ENCODE results near the gene NPAT.
"Not testable (repeated sequence)": the region's sequence is repeated elsewhere in the genome, so short reads cannot be mapped to it uniquely, and the experiment has no call there.

NPAT gene

GRCh38 chr11:108144615-108145014 lies 77.8 kb downstream of the NPAT start:
- Histone ChIP-seq H3K27me3 (ENCODE audit: control insufficient read depth, insufficient read depth, low read length) (no peaks in the 10 kb centered on the region), H3K9ac (ENCODE audit: low read length) (no peak overlapping the region), H3K9me3 (ENCODE audit: control insufficient read depth, low read depth, low read length) (no peaks in the 10 kb centered on the region), H3K4me3 (ENCODE audit: low read length) (no peak overlapping the region), H3K36me3 (ENCODE audit: control insufficient read depth, low read depth, low read length) (peaks cover 64% of the 10 kb centered on the region), H3K4me1 (ENCODE audit: control insufficient read depth, low read depth, low read length) (no peaks in the 10 kb centered on the region), H3K27ac (ENCODE audit: low read length) (no peak overlapping the region)

- Histone ChIP-seq H3K27ac (ENCODE audit: low read length) (no peak overlapping the region), H3K4me1 (ENCODE audit: control insufficient read depth, low read depth, low read length) (no peaks in the 10 kb centered on the region), H3K4me3 (ENCODE audit: low read length) (no peak overlapping the region), H3K9me3 (ENCODE audit: control insufficient read depth, low read depth, low read length) (no peaks in the 10 kb centered on the region), H3K27me3 (ENCODE audit: control insufficient read depth, insufficient read depth, low read length) (no peaks in the 10 kb centered on the region), H3K9ac (ENCODE audit: low read length) (no peak overlapping the region), H3K36me3 (ENCODE audit: control insufficient read depth, low read depth, low read length) (peaks cover 48% of the 10 kb centered on the region)
These were observed 80.1 kb downstream of the NPAT start for GRCh38 chr11:108142304-108142703.

- no peak overlapping the region for H3K27ac ChIP-seq (ENCODE audit: low read length)
These were observed 85.2 kb downstream of the NPAT start for GRCh38 chr11:108137212-108137611.

GRCh38 chr11:108135845-108136544 lies 86.4 kb downstream of the NPAT start:
- H3K4me1 ChIP-seq (ENCODE audit: control insufficient read depth, low read depth, low read length): no peaks in the 10 kb centered on the region

More at GRCh38 chr11:108137212-108137611, 85.2 kb downstream of the NPAT start:
- no peaks in the 10 kb centered on the region for H3K27me3 ChIP-seq (ENCODE audit: control insufficient read depth, insufficient read depth, low read length)
- no peaks in the 10 kb centered on the region for H3K9me3 ChIP-seq (ENCODE audit: control insufficient read depth, low read depth, low read length)
- H3K4me1 ChIP-seq (ENCODE audit: control insufficient read depth, low read depth, low read length): no peaks in the 10 kb centered on the region
- no peak overlapping the region for H3K4me3 ChIP-seq (ENCODE audit: low read length)
- peaks cover 18% of the 10 kb centered on the region for H3K36me3 ChIP-seq (ENCODE audit: control insufficient read depth, low read depth, low read length)
- no peak overlapping the region for H3K9ac ChIP-seq (ENCODE audit: low read length)

GRCh38 chr11:108132993-108133538 lies 89.4 kb downstream of the NPAT start:
- H3K27me3 ChIP-seq (ENCODE audit: control insufficient read depth, insufficient read depth, low read length); H3K9ac ChIP-seq (ENCODE audit: low read length); H3K4me1 ChIP-seq (ENCODE audit: control insufficient read depth, low read depth, low read length); H3K36me3 ChIP-seq (ENCODE audit: control insufficient read depth, low read depth, low read length); H3K27ac ChIP-seq (ENCODE audit: low read length); H3K4me3 ChIP-seq (ENCODE audit: low read length); H3K9me3 ChIP-seq (ENCODE audit: control insufficient read depth, low read depth, low read length): not testable (repeated sequence)

More at GRCh38 chr11:108135845-108136544, 86.4 kb downstream of the NPAT start:
- Histone ChIP-seq H3K9me3 (ENCODE audit: control insufficient read depth, low read depth, low read length) (no peaks in the 10 kb centered on the region), H3K27me3 (ENCODE audit: control insufficient read depth, insufficient read depth, low read length) (no peaks in the 10 kb centered on the region), H3K4me3 (ENCODE audit: low read length) (no peak overlapping the region), H3K27ac (ENCODE audit: low read length) (no peak overlapping the region), H3K9ac (ENCODE audit: low read length) (no peak overlapping the region), H3K36me3 (ENCODE audit: control insufficient read depth, low read depth, low read length) (peaks cover 15% of the 10 kb centered on the region)

- H3K27ac ChIP-seq (ENCODE audit: low read length): no peak overlapping the region
- no peak overlapping the region for H3K9ac ChIP-seq (ENCODE audit: low read length)
- no peaks in the 10 kb centered on the region for H3K9me3 ChIP-seq (ENCODE audit: control insufficient read depth, low read depth, low read length)
- peaks cover 3% of the 10 kb centered on the region for H3K36me3 ChIP-seq (ENCODE audit: control insufficient read depth, low read depth, low read length)
- no peak overlapping the region for H3K4me3 ChIP-seq (ENCODE audit: low read length)
- no peaks in the 10 kb centered on the region for H3K27me3 ChIP-seq (ENCODE audit: control insufficient read depth, insufficient read depth, low read length)
- no peaks in the 10 kb centered on the region for H3K4me1 ChIP-seq (ENCODE audit: control insufficient read depth, low read depth, low read length)
These were observed 90.4 kb downstream of the NPAT start for GRCh38 chr11:108131993-108132392.

GRCh38 chr11:108128772-108129171 lies 93.7 kb downstream of the NPAT start:
- H3K4me3 ChIP-seq (ENCODE audit: low read length): no peak overlapping the region
- no peaks in the 10 kb centered on the region for H3K4me1 ChIP-seq (ENCODE audit: control insufficient read depth, low read depth, low read length)
- no peak overlapping the region for H3K9ac ChIP-seq (ENCODE audit: low read length)
- H3K36me3 ChIP-seq (ENCODE audit: control insufficient read depth, low read depth, low read length): no peaks in the 10 kb centered on the region
- no peaks in the 10 kb centered on the region for H3K9me3 ChIP-seq (ENCODE audit: control insufficient read depth, low read depth, low read length)
- H3K27ac ChIP-seq (ENCODE audit: low read length): no peak overlapping the region
- H3K27me3 ChIP-seq (ENCODE audit: control insufficient read depth, insufficient read depth, low read length): no peaks in the 10 kb centered on the region

- H3K27ac ChIP-seq (ENCODE audit: low read length): no peak overlapping the region
- no peaks in the 10 kb centered on the region for H3K36me3 ChIP-seq (ENCODE audit: control insufficient read depth, low read depth, low read length)
- peaks cover 9% of the 10 kb centered on the region for H3K4me1 ChIP-seq (ENCODE audit: control insufficient read depth, low read depth, low read length)
- peaks cover 11% of the 10 kb centered on the region for H3K27me3 ChIP-seq (ENCODE audit: control insufficient read depth, insufficient read depth, low read length)
- no peak overlapping the region for H3K9ac ChIP-seq (ENCODE audit: low read length)
- no peak overlapping the region for H3K4me3 ChIP-seq (ENCODE audit: low read length)
- no peaks in the 10 kb centered on the region for H3K9me3 ChIP-seq (ENCODE audit: control insufficient read depth, low read depth, low read length)
These were observed 97.3 kb downstream of the NPAT start for GRCh38 chr11:108125096-108125495.

- peaks cover 9% of the 10 kb centered on the region for H3K4me1 ChIP-seq (ENCODE audit: control insufficient read depth, low read depth, low read length)
- peak overlapping the region; percentile 87 for H3K4me3 ChIP-seq (ENCODE audit: low read length)
- H3K27ac ChIP-seq (ENCODE audit: low read length): no peak overlapping the region
- peaks cover 11% of the 10 kb centered on the region for H3K27me3 ChIP-seq (ENCODE audit: control insufficient read depth, insufficient read depth, low read length)
- peak overlapping the region; percentile 65 for H3K9ac ChIP-seq (ENCODE audit: low read length)
- H3K36me3 ChIP-seq (ENCODE audit: control insufficient read depth, low read depth, low read length): no peaks in the 10 kb centered on the region
- H3K9me3 ChIP-seq (ENCODE audit: control insufficient read depth, low read depth, low read length): no peaks in the 10 kb centered on the region
These were observed 100.2 kb downstream of the NPAT start for GRCh38 chr11:108122166-108122628.

- H3K9ac ChIP-seq (ENCODE audit: low read length): peak within 1 kb of the TSS; percentile 65
- no peak within 1 kb of the TSS for H3K27ac ChIP-seq (ENCODE audit: low read length)
- no peaks in the 10 kb centered on the region for H3K36me3 ChIP-seq (ENCODE audit: control insufficient read depth, low read depth, low read length)
- peaks cover 9% of the 10 kb centered on the region for H3K4me1 ChIP-seq (ENCODE audit: control insufficient read depth, low read depth, low read length)
- H3K4me3 ChIP-seq (ENCODE audit: low read length): peak within 1 kb of the TSS; percentile 87
- no peaks in the 10 kb centered on the region for H3K9me3 ChIP-seq (ENCODE audit: control insufficient read depth, low read depth, low read length)
- peaks cover 11% of the 10 kb centered on the region for H3K27me3 ChIP-seq (ENCODE audit: control insufficient read depth, insufficient read depth, low read length)
These were observed 100.9 kb downstream of the NPAT start, which contains the start of gene ACAT1 for GRCh38 chr11:108121274-108122155. ACAT1 (plus strand) TSS chr11:108121567; CDS start chr11:108121607, 40 bp downstream.

- H3K36me3 ChIP-seq (ENCODE audit: control insufficient read depth, low read depth, low read length); H3K27ac ChIP-seq (ENCODE audit: low read length); H3K9ac ChIP-seq (ENCODE audit: low read length); H3K9me3 ChIP-seq (ENCODE audit: control insufficient read depth, low read depth, low read length); H3K4me1 ChIP-seq (ENCODE audit: control insufficient read depth, low read depth, low read length): not testable (repeated sequence)
- peaks cover 11% of the 10 kb centered on the region for H3K27me3 ChIP-seq (ENCODE audit: control insufficient read depth, insufficient read depth, low read length)
- peak overlapping the region; percentile 87 for H3K4me3 ChIP-seq (ENCODE audit: low read length)
These were observed 101.5 kb downstream of the NPAT start for GRCh38 chr11:108120936-108121273.
